Epidermal melanocyte (primary cell): ENCODE results near the gene RHOT1.
"Not testable (repeated sequence)": the region's sequence is repeated elsewhere in the genome, so short reads cannot be mapped to it uniquely, and the experiment has no call there.

Experiments used
- DNase-seq: peaks from one replicate; pipeline ENCODE4 v3.0.0; 2011; ENCODE audit warnings: low spot score; ENCODE audit not compliant: insufficient read length

Gene RHOT1

DNA sequence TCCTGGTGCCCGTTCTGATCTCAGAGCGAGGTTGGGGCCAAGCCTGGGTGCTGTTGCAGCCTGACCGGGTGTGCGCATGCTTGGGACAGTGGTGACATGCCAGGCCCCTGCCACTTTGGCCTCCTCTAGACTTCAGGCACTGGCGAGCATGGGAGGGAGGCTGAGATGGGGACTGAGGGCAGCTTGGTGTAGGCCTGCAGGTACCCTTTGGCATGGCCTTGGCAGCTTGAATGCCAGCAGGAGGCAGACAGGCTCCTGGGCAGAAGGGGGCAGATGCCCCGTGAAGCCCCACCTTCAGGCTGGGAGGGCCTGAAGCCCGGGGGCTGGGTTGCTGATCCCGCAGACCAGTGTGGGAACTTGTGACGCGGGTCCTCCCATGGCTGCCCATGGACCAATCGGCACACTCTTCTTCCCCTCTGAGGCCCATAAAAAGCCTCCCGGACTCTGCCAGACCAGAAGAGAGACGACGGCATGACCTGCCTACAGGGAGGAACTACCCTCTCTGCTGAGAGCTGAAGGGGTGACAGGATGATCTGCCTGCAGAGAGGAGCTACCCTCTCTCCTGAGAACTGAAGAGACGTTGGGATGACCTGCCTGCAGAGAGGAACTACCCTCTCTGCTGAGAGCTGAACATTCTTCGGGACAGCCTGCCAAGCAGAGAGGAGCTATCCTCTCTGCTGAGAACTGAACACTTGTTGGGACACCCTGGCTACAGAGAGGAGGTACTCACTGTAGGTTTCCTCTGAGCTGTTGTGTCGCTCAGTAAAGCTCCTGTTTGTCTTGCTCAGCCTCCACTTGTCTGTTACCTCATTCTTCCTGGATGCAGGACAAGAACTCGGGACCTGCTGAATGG lies 17.5 kb downstream of the RHOT1 start:
- DNase-seq = no peak

DNA sequence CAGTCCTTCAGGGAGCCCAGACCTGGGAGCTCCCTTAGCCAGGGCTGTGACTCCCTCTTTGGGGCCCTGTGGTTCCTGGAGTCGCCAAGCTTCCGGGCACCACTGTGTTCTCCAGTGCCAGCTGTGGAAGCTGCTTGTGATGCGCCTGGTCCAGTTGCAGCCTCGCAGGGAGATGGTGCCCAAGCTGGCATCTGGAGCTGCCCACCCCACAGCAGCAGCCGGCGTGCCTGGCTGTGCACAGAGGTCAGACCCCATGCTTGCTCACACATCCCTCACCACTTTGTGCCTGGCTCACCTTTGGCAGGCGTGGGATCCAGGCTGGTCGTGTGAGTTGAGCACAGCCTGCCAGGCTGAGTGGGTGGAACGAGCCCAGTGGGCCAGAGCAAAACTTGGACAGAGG lies 18.2 kb downstream of the RHOT1 start:
- DNase-seq = no peak

DNA sequence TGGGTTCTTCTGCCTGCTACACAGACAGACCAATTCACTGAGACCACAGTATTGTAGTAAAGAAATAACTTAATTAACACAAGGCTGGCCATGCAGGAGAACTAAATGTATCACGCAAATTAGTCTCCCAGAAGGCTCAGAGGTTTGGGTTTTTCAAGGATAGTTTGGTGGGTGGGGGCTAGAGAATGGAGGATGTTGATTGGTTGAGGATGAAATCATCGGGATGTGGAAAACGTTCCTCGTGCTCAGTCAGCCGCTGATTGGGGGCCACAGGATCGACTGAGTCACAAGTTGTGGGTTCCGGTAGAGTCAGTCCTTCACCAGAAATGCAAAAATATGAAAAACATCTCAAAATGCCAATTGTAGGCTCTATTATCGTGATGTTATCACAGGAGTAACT lies 18.7 kb downstream of the RHOT1 start:
- no peak for DNase-seq

DNA sequence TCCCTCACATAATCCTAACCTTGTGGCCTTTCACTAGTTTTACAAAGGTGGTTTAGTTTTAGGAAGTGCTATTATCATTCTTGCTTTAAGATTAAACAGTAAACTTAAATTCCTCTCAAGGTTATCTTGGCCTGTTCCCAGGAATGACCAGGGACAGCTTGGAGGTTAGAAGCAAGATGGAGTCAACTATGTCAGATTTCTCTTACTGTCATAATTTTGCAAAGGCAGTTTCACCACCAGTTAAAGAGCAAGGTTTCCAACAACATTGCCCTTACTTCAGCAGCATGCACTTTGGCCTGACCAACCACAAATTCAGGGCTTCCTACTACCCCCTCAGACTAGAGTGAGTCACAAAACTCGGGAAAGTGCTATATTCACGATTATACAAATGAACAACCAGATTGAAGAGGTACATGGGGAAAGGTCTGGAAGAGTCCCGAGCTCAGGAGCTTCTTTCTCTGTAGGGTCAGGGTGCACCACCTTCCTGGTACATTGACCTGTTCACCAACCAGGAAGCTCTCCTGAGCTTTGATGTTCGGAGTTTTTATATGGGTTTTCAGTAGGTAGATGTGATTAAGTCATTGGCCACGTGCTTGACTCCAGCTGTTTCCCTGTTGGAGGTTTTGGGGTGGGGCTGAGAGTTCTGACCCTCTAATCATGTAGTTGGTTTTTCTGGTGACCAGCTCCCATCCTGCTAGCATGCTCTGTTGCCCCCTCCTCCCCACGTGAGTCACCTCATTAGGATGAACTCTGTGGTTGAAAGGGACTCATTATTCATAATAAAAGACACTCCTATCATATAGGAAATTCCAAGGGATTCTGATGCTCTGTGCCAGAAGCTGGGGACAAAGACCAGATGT lies 19.4 kb downstream of the RHOT1 start:
- DNase-seq = no peak

DNA sequence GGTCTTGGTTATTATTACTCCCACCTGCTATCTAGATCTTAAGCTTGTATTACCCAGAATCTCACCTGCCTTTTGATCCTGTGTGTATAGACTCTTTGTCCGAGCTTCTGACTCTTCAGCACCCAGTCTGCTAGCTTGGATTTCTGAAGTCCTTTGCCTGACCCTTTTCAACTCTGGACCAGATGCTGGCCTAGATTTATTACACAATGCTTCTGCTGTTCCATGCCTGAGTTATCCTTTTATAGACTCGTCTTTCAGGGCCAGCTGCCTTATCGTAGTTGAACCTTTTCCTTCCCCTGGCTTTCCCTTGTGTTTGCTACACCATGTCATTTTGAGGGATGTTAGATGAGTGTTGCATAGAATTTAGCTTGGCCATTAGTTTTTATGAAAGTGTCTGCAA lies 32.6 kb downstream of the RHOT1 start:
- no peak for DNase-seq

DNA sequence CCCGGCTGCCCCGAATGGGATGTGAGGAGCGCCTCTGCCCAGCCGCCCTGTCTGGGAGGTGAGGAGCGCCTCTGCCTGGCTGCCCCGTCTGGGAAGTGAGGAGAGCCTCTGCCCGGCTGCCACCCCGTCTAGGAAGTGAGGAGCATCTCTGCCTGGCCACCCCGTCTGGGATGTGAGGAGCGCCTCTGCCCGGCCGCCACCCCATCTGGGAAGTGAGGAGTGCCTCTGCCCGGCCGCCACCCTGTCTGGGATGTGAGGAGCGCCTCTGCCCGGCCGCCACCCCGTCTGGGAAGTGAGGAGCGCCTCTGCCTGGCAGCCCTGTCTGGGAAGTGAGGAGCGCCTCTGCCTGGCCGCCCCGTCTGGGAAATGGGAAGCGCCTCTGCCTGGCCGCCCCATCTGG lies 36.4 kb downstream of the RHOT1 start:
- DNase-seq = not testable (repeated sequence)

DNA sequence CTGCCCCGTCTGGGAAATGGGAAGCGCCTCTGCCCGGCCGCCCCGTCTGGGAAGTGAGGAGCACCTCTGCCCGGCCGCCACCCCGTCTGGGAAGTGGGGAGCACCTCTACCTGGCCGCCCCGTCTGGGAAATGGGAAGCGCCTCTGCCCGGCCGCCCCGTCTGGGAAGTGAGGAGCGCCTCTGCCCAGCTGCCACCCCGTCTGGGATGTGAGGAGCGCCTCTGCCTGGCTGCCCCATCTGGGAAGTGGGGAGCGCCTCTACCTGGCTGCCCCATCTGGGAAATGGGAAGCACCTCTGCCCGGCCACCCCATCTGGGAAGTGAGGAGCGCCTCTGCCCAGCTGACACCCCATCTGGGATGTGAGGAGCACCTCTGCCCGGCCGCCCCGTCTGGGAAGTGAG lies 36.8 kb downstream of the RHOT1 start:
- not testable (repeated sequence) for DNase-seq

DNA sequence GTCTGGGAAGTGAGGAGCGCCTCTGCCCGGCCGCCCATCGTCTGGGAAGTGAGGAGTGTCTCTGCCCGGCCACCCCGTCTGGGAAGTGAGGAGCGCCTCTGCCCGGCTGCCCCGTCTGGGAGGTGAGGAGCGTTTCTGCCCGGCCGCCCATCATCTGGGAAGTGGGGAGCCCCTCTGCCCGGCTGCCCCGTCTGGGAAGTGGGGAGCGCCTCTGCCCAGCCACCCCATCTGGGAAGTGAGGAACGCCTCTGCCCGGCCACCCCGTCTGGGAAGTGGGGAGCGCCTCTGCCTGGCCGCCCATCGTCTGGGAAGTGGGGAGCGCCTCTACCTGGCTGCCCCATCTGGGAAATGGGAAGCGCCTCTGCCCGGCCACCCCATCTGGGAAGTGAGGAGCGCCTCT lies 37.2 kb downstream of the RHOT1 start:
- DNase-seq = not testable (repeated sequence)

DNA sequence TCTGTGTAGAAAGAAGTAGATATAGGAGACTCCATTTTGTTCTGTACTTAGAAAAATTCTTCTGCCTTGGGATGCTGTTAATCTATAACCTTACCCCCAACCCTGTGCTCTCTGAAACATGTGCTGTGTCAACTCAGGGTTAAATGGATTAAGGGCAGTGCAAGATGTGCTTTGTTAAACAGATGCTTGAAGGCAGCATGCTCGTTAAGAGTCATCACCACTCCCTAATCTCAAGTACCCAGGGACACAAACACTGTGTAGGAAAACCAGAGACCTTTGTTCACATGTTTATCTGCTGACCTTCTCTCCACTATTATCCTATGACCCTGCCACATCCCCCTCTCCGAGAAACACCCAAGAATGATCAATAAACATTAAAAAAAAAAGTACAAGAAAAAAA lies 38.0 kb downstream of the RHOT1 start:
- not testable (repeated sequence) for DNase-seq

DNA sequence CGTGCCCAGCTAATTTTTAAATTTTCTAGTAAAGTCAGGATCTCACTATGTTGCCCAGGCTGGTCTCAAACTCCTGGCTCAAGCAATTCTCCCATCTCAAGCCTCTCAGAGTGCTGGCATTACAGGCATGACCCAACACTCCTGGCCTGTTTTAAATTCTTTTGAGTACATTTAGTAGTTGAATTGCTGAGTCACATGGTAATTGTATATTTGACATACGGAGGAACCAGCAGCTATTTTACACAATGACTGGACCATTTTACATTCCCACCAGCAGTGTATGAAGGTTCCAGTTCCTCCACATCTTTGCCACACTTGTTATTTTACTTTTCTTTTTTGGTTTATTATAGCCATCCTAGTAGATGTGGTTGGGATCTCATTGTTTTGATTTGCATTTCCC lies 43.6 kb downstream of the RHOT1 start:
- no peak for DNase-seq

DNA sequence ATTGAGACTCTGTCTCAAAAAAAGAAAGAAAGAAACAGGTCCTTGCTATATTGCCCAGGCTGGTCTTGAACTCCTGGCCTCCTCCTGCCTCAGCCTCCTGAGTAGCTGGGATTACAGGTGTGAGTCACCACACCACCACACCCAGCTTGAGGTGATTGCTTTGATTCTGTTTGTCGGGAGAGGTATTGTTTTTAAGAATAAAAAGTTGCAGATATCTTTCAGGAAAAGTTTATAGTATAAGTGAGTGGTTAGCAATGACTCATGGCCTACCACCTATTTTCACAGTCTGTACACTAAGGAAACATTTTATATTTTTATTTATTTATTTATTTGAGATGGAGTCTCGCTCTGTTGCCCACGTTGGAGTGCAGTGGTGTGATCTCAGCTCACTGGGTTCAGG lies 45.0 kb downstream of the RHOT1 start:
- DNase-seq = no peak

DNA sequence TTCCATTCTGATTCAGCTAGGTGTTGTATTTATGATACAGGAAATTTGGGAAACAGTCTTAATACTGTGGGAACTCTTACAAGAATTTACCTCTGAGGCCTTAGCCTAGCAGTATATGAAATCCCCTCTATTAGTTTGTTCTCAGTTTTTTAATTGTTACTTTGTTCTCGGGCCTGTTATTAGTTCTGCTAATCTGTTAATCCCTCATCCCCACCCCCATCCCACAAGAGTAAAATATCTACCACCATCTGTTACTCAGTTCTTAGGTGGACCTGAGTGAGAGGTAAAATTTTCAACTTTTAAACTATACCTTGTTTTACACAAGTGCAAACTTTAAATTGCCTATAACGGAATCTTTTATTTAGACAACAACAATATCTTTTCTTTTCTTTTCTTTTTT lies 47.0 kb downstream of the RHOT1 start:
- DNase-seq = no peak

DNA sequence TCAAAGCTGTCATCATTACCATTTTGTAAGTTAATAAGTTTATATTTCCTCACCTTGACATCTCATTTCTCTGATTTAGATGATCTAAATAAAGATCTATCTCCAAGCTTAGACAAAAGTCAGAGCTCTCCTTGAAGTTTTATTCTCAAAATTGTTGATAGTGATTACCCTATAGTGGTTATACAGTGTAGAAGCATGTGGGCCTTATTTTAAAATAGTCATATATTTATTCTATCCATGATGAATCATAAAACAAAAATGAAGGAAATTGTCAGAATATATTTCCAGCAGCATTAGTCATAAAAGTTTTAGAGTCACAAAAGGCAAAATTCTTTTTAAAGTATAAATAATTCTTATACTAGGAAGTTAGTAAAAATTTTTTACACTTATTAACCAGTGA lies 49.0 kb downstream of the RHOT1 start:
- no peak for DNase-seq

DNA sequence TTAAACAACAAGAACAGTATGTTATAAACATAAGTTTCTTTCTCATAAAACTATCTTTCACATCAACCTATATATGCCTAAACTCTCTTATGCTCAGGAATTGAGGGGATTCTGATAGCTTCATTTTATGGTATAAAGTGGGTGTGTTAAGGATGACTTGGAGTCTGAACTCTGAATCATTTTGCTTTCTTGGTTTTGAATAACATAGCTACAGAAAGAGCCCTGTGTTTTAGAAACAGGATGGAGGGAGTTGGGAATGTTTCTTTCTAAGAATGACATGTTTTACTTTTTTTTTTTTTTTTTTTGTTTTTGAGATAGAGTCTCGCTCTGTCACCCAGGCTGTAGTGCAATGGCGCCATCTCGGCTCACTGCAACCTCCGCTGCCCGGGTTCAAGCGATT lies 50.1 kb downstream of the RHOT1 start:
- no peak for DNase-seq

DNA sequence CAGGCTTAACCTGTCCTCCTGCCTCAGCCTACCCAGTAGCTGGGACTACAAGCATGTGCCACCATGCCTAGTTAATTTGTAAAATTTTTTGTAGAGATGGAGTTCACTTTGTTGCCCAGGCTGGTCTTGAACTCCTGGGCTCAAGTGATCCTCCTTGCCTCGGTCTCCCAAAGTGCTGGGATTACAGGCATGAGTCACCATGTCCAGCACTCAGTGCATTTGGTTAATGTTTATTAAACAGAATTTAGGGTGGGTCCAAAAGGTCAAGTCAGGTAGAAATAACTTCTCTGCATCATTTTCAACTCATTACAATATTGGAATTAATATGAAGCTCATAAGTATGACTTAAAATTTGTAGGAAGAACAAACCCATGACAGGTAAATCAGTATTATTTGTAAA lies 55.7 kb downstream of the RHOT1 start:
- no peak for DNase-seq

DNA sequence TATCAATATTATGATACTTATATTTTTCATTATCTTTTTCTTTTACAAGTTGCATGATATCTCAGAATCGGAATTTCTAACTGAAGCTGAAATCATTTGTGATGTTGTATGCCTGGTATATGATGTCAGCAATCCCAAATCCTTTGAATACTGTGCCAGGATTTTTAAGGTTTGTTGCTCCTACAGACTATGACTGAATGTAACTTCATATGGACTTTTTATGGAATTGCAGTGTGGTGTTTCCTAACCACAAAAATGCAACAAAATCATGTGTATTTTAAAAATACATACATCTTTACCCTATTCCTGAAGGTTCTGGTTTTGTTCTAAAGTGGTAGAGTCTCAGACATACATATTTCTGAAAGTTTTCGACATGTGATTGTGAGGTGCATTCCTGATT lies 64.6 kb downstream of the RHOT1 start:
- DNase-seq = no peak

DNA sequence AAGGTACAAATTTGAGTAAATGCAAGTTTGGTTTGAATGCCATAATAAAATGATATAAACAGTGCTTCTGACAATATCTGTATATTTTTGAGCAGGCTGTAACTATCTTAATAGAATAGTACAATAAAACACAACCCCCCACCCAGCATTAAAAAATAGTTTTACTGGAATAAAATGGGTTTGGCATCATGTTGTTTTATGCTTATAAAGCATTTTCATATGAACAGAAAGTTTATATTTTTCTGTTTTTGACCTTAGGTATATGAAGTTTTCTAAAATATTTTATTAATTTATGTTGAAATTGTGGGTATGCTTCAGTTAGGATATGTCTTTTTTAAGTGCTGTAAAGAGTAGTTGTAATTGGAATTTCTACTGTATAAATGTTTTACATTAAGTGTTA lies 66.1 kb downstream of the RHOT1 start:
- no peak for DNase-seq

DNA sequence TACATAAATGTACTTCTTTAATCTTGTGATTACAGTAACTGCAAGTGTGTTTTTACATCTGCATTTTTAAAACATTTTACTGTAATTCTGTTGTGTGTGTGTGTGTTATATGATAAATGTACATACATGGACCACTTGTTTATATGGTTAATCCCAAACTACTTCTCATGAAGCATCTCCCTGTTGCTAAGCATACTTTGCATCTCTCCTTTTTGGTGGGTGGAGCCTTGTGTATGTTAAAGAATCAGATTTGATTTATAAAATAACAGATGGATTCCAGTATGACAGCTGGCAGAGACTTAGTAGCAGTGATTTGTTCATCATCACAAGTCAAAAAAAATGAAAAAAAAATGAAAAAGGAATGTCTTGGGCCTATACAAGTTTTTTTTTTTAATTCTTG lies 67.3 kb downstream of the RHOT1 start:
- DNase-seq = no peak

DNA sequence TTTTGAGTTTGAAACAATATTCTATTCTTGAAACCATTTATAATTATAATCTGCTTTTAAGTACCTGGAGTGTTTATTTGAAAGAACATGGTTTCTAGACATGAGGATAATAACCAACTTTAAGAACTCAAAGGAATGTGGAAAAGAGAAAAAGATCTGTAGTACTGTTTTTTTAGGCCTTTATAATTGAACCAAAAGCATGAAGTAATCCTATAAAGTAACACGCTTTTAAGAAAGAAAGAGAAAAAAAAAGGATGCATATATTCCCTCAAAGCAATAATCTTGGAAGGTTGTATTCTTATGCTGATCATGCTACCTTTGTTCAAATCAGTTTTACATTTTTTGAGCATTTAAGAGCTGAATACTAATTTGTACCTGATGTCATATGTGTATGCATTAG lies 69.4 kb downstream of the RHOT1 start:
- no peak for DNase-seq

DNA sequence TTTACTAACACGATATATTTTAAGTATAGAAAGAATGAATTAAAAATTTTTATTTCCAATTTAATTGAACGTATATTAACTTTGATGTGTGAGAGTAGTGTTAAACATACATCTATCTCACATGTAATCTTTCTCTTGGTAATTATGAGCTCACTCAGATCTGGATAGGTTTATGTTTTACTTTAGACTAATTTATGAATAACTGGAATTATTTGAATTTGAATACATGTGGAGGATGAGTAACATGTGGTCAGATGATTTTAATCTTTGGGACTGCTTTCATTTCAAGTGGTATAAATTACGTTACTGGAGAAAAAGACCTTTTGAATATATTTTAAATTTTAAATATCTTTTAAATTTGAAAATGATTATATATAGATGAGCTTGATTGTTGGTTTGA lies 73.4 kb downstream of the RHOT1 start:
- DNase-seq = no peak

DNA sequence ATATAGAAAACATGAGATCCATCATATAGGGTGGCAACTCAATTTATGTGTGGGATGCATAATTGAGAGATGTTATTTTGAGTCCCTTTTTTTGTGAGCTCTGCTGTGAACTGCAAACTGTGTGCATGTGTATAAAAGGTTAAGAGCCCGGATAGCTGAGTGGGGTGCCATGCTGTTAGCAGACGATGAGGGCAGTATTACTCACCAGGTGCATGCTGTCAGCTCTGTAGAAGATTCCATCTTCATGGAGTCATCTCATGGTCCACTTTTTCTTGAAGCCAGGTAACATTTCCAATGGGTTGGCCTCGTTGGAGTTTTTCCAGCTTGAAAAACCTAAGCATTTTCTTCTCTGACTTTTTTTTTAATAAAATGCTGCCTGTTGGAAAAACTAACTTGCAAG lies 80.3 kb downstream of the RHOT1 start:
- DNase-seq = no peak

DNA sequence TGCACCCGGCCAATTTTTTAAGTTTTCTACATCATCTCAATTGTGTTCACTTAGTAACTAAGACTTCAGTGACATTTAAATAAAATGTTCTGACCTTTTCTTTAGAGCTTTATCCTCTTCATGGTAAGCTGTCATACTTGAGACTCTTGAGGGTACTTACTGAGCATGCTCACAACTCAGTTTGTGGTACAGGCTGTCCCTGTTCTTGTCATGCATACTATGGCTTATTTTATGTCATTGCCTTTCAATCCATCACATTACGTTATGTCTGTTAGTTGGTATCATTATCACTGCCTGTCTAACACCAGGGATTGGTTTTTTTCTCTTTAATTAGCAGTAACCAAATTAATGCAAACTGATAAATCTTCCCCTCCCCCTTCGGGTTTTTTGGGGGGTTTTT lies 81.4 kb downstream of the RHOT1 start:
- no peak for DNase-seq

DNA sequence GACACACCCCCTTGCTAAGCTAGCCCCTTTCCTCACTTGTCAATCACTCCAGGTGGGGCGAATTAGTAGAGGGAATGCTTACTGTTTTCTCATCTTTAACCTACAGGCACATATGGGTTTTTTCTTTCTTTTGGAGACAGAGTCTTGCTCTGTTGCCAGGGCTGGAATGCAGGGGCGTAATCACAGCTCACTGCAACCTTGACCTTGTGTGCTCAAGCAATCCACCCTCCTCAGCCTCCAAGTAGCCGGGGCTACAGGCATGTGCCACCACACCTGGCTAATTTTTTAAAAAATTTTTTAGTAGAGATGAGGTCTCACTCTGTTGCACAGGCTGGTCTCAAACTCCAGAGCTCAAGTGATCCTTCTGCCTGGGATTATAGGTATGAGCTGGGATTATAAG lies 84.6 kb downstream of the RHOT1 start:
- no peak for DNase-seq
